ENCODE data around the gene TMEM229B.
"Not testable (repeated sequence)": the region's sequence is repeated elsewhere in the genome, so short reads cannot be mapped to it uniquely, and the experiment has no call there.

The TMEM229B gene

DNA sequence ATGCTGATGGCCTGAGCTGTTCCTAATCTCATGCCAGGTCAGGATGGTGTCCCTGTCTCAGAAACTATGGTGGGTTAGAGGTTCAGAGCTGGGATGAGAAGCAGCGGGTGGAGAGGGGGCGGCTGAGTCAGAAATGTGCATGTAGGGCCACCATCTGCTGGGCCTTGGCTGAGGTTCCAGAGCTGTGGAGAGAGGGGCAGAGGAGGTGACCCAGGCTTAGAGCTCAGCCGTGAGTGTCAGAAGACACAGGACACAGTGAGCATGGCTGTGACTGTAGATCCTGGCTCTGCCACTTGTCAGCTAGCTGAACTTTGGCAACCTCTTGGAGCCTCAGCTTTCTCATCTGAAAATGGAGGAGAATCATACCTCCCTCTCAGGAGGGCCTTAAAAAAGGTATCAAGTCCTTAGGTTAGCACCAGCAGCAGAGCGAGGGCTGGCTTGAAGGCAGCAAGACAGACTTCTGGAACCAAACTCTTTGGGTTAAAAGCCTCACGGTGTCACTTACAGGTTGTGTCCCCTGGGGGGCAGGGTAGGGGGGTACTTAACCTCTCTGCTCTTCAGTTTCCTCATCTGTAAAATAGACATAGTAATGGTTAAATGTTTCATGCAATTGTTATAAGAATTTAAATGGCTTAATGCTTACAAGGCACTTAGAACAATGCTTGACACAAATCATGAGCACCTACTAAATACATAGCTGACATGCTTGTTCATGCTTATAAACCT is 34.8 kb downstream of the TMEM229B start:
- no peak for DNase-seq (ENCODE audit: low read depth)

- not testable (repeated sequence) for DNase-seq (ENCODE audit: low read depth)
Measured at GRCh38 chr14:67451667-67452066, 36.9 kb downstream of the TMEM229B start.

GRCh38 chr14:67449096-67449495 is 39.4 kb downstream of the TMEM229B start:
- no peak for DNase-seq (ENCODE audit: low read depth)

DNA sequence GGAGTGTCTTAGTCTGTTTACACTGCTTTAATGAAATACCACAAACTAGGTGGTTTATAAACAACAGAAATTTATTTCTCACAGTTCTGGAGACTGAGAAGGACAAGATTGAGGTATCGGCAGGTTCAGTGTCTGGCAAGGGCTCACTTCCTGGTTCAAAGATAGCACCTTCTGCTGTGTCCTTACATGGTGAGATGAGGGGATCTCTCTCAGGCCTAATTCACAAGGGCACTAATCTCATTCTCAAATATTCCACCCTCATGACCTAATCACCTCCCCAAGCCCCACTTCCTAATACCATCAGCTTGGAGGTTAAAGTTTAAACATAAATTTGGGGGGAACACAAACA is 41.5 kb downstream of the TMEM229B start:
- DNase-seq (ENCODE audit: low read depth), result no peak

DNA sequence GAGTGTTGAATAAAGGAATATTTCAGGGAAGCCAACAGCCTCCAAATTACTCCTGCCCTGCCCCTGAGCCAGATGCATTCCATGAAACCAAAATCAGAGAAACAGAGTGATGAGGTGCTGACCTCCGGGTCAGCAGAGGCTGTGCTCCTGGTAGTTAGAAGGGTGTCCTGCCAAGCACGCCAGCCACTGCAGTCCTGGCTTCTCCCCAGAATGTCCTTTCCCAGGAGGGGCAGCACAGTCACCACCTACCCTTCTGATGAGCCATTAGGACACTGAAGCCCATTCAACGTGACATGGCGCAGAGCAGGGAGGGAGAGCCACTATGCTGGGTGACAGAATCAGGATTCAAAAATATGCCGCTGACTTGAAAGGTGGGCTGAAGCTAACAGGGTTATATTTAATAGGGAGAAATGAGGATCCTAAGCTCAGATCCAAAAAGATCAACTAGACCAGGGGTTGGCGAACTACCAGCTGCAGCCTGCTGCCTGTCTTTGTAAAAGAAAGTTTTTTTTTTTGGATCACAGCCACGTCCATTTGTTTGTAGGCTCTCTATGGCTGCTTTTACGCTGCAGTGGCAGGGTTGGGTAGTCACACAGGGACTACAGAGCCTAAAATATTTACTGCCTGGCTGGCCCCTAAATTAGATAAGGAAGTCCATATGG is 42.0 kb downstream of the TMEM229B start:
- DNase-seq (ENCODE audit: low read depth), result no peak

DNA sequence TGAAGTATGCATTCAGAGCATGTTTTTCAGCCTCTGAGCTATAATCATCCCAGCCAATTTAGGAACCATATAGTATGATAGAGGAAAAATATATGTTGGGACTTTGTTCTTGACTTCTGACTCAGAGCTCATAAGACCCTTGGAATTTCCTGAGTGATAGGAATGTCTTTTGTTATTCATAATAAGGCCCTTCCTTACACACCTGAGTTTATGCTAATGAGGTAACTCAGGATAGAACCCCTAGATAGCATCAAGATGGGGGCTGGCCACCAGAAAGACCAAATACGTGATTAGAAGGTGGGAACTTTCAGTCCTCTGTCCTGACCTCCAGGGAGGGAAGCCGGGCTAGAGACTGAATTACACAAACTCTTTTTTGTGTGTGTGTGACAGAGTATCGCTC is 44.1 kb downstream of the TMEM229B start:
- DNase-seq (ENCODE audit: low read depth), result no peak

GRCh38 chr14:67442139-67442906 is 46.2 kb downstream of the TMEM229B start:
- DNase-seq (ENCODE audit: low read depth), result no peak

DNA sequence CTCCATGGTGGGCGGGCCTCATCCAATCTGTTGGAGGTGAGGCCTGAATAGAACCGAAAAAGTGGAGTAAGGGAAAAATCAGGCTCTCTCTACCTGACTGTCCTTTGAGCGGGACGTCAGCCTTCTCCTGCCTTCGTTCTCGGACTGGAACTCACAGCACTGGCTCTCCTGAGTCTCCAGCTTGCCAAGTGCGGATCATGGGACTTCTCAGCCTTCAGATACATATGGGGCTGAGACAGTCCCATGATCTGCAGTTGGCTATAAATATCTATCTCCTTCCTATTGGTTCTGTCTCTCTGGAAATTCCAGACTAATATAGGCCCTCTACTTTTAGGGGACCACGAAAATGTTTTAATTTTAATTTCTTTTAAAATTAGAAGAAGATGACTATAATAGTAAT is 46.8 kb downstream of the TMEM229B start:
- no peak for DNase-seq (ENCODE audit: low read depth)

- no peak for DNase-seq (ENCODE audit: low read depth)
Measured at GRCh38 chr14:67441256-67441655, 47.3 kb downstream of the TMEM229B start.

GRCh38 chr14:67440513-67440912 is 48.0 kb downstream of the TMEM229B start:
- no peak for DNase-seq (ENCODE audit: low read depth)

DNA sequence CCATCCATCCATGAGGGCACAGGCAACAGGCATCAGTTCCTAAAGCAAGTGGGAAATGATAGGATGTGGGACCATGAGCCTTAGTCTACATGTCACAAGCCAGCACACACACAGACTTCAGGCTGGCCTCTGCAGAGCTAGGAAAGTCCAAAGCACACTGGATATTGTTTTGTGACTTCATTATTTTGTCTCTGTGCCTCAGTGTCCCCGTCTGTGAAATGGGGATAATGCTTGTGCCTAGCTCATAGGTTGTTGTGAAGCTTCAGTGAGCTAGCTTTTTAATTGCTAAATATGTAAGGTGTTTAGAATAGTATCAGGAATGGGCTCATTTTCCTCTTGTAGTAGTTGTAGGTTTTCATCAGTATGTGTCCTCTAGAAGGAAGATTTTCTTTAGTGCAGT is 49.6 kb downstream of the TMEM229B start:
- DNase-seq (ENCODE audit: low read depth), result no peak

GRCh38 chr14:67436006-67436866 is 52.3 kb downstream of the TMEM229B start:
- no peak for DNase-seq (ENCODE audit: low read depth)

GRCh38 chr14:67435603-67436002 is 52.9 kb downstream of the TMEM229B start:
- no peak for DNase-seq (ENCODE audit: low read depth)

- no peak for DNase-seq (ENCODE audit: low read depth)
Measured at GRCh38 chr14:67432050-67432564, 56.4 kb downstream of the TMEM229B start.

GRCh38 chr14:67429510-67430205 is 58.9 kb downstream of the TMEM229B start:
- DNase-seq (ENCODE audit: low read depth), result no peak

DNA sequence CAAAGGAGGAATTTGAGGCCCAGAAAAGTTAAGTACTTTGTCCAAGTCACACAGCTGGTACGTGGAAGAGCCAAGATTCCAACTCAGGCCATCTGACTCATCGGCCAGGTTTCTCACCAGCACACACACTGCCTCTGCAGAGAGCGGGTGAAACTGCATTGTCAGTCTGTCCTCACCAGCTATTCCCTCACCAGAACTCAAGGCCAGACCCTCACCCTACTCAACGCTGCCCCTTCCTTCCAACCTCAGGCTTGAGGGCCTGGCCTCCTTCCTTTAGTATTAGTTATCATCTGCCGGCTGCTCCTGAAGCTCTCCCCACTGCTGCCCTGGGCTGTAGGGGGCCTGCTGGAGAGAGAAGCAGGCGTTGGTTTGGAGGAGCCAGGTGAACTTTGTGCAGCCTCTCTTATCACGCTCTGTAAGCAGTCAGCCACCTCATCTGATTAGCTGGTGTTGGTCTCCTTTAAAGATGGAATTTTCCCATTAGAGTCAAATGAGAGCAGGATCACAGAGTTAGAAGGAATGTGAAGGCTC is 60.0 kb downstream of the TMEM229B start:
- DNase-seq (ENCODE audit: low read depth), result no peak

DNA sequence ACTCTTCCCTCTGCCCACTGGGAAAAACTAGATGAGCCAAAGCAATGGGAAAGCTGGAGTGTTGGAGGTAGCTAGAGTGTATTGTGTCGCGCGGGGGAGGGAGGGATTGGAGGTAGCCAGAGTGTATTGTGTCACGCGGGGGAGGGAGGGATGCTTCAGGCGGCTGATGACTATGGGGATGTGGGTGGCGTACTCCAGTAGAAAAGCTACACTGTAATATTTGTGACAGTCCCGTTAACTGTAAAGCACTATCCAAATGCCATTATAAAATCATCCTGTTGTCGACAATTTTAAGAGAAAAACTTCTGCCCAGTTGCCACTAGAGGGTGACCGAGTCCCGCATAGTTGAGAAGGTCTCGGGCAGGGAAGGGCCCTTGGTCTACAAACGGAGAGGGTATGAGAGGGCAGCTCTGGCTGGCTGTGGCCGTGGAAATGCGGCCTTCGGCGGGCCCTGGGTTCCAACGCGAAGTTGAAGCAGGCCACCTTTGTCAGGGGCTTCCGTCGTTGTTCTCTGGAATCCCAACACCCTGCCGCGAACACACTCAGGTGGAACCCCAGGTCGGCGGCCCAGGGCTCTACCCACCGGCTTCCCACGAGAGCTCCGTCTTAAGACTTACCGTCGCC is 61.4 kb downstream of the TMEM229B start:
- DNase-seq (ENCODE audit: low read depth), result peak; percentile 35

DNA sequence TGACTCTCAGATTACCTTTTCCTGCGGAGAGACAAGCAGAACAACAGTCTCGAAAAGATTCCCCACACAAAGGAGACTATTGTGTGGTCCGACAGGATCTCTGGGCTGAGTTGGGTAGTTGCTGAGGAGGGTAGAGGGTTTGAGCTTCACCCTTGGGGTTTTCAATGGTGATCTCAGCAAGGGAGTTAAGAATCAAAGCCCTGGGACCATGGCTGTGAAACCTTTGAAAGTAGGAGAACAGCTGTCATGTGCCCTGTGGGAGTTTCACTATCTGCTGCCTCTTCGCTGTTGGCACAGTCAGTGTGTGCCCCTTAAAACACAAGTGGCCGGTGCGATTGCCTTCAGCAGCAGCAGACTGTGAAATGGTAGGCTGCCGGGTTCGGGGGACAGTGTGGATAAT is 62.4 kb downstream of the TMEM229B start:
- DNase-seq (ENCODE audit: low read depth), result no peak

DNA sequence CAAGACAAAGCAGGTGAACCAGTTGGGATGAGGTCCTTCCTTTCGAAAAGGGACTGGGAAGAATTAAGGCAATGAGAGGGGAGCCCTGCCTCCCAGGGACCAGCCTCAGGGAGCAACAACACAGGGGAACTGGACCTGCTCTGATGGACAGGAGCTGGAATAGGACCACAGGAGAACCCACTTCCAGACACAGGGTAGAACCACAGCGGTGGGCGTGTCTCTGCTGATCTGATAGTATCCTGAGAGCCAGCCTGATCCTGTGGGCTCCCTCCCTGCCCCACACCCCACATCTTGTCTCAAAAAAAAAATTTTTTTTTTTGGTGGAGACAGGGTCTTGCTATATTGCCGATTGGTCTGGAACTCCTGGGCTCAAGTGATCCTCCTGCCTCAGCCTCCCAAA is 62.9 kb downstream of the TMEM229B start:
- DNase-seq (ENCODE audit: low read depth), result no peak

DNA sequence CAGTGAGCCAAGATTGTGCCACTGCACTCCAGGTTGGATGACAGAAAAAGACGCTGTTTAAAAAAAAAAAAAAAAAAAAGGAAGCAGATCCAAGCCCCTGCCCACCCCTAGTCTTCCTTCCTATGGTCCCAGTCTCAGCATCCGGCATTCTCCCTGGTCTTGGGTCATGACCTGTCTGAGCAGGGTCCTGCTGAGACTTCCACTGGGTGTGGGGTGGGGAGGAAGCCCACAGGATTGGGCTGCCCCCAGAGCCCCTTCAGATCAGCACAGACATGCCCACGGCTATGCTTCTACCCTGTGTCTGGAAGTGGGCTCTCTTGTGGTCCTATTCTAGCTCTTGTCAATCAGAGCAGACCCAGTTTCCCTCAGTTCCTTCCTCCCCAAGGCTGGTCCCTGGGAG is 64.0 kb downstream of the TMEM229B start:
- no peak for DNase-seq (ENCODE audit: low read depth)

DNA sequence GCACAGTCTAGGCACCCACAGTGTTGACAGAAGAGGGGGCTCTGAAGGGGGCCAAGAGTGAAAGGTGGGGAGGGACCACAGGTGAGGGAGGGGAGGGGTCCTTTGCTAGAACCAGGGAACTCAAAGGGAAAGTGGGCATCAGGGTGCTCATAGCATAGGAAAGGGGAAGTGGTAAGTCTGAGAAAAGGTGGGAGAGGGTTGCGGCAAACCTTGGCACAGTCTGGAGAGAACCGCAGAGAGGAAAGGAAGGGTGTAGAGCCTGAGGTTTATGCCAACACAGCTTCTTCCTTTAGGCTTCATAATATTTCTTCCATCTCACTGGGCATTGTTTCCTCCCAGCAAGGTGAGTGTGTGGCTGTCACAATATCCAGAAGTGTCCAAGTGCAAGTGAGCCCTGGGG is 65.1 kb downstream of the TMEM229B start:
- no peak for DNase-seq (ENCODE audit: low read depth)

Data from T-helper 22 cell (primary cell).